Activated naive CD4-positive, alpha-beta T cell treated with anti-CD3 and anti-CD28 coated beads for 36 hours (primary cell): Measurements from ENCODE around the gene CEND1. TPM values are rescaled to one million over a fixed set of nuclear protein-coding genes. Genes with fewer than 3 reads are reported as not detected.

Experiments used
- CTCF ChIA-PET: fragments of 350-600 bp; sonication (Branson Sonifier 250); formaldehyde crosslinking; loops from one replicate; lab custom pipeline; 2021; ENCODE audit warnings: antibody characterized with exemption; lab: Charles Lee
- DNase-seq: peaks from one replicate; pipeline ENCODE4 v3.0.0-alpha.2; 2020
- H3K27ac Mint-ChIP-seq: one replicate; pipeline ENCODE4 v1.8.0; 2021; ENCODE audit warnings: mild to moderate bottlenecking, mixed read lengths
- H3K27me3 Mint-ChIP-seq: one replicate; pipeline ENCODE4 v1.8.0; 2021; ENCODE audit warnings: low read depth, mixed read lengths
- H3K36me3 Mint-ChIP-seq: one replicate; pipeline ENCODE4 v1.8.0; 2021; ENCODE audit warnings: low read depth, mixed read lengths
- H3K4me1 Mint-ChIP-seq: one replicate; pipeline ENCODE4 v1.8.0; 2021; ENCODE audit warnings: low read depth, mixed read lengths
- H3K4me3 Mint-ChIP-seq: one replicate; pipeline ENCODE4 v1.8.0; 2021; ENCODE audit warnings: mild to moderate bottlenecking, moderate library complexity, mixed read lengths
- H3K9me3 Mint-ChIP-seq: one replicate; pipeline ENCODE4 v1.8.0; 2021; ENCODE audit warnings: mixed read lengths
- intact Hi-C: fragments of 100-400 bp; cut with micrococcal nuclease; formaldehyde crosslinking; loops from one replicate; pipeline ENCODE4 v1.15.1; 2023
- total RNA-seq, 2 experiments: library from RNA; stranded (reverse); gene quantifications; one replicate each; pipeline ENCODE4 v1.2.3, GENCODE V29; 2021

CEND1 gene
- total RNA-seq, 2 experiments from 2014 or later: 0.17 TPM; not detected in 1

- CTCF ChIA-PET: no interaction called here
- H3K4me1 Mint-ChIP-seq: peaks cover 34% of the 10 kb centered on the region
- peaks cover 27% of the 10 kb centered on the region for H3K27me3 Mint-ChIP-seq
- peaks cover 7% of the 10 kb centered on the region for H3K36me3 Mint-ChIP-seq
- DNase-seq: no peak
- no peaks in the 10 kb centered on the region for H3K9me3 Mint-ChIP-seq
- H3K27ac Mint-ChIP-seq: no peak overlapping the region
- intact Hi-C loops: no loop called here
- H3K4me3 Mint-ChIP-seq: no peak overlapping the region
Measured at GRCh38 chr11:824942-825341, 35.1 kb upstream of the CEND1 start.

GRCh38 chr11:824292-824880 is 34.5 kb upstream of the CEND1 start:
- CTCF ChIA-PET: no interaction called here
- no peak overlapping the region for H3K27ac Mint-ChIP-seq
- peaks cover 7% of the 10 kb centered on the region for H3K36me3 Mint-ChIP-seq
- no peaks in the 10 kb centered on the region for H3K9me3 Mint-ChIP-seq
- H3K27me3 Mint-ChIP-seq: peaks cover 22% of the 10 kb centered on the region
- intact Hi-C loops: no loop called here
- no peak for DNase-seq
- H3K4me3 Mint-ChIP-seq: no peak overlapping the region
- H3K4me1 Mint-ChIP-seq: peaks cover 28% of the 10 kb centered on the region

- peaks cover 7% of the 10 kb centered on the region for H3K36me3 Mint-ChIP-seq
- no peak overlapping the region for H3K4me3 Mint-ChIP-seq
- DNase-seq: no peak
- no peaks in the 10 kb centered on the region for H3K9me3 Mint-ChIP-seq
- CTCF ChIA-PET: no interaction called here
- H3K27me3 Mint-ChIP-seq: peaks cover 15% of the 10 kb centered on the region
- no peak overlapping the region for H3K27ac Mint-ChIP-seq
- intact Hi-C loops: no loop called here
- H3K4me1 Mint-ChIP-seq: peaks cover 24% of the 10 kb centered on the region
Measured at GRCh38 chr11:823441-824291, 33.8 kb upstream of the CEND1 start.

- CTCF ChIA-PET: no interaction called here
- Mint-ChIP-seq H3K27me3 (peaks cover 3% of the 10 kb centered on the region), H3K27ac (no peak overlapping the region), H3K4me3 (no peak overlapping the region), H3K36me3 (peaks cover 7% of the 10 kb centered on the region), H3K4me1 (peaks cover 17% of the 10 kb centered on the region), H3K9me3 (no peaks in the 10 kb centered on the region)
- DNase-seq: no peak
- intact Hi-C loops: no loop called here
Measured at GRCh38 chr11:821512-822371, 31.9 kb upstream of the CEND1 start.

- Mint-ChIP-seq H3K27ac (peak overlapping the region; percentile 61), H3K4me1 (peaks cover 13% of the 10 kb centered on the region), H3K36me3 (peaks cover 7% of the 10 kb centered on the region), H3K27me3 (no peaks in the 10 kb centered on the region), H3K9me3 (no peaks in the 10 kb centered on the region), H3K4me3 (peak overlapping the region; percentile 75)
- intact Hi-C loops: loop anchor here (1.0 kb wide), 2 partner anchors 9 to 21 kb away; partner anchors contain the start of genes POLR2L and TSPAN4
- no peak for DNase-seq
- CTCF ChIA-PET: no interaction called here
Measured at GRCh38 chr11:820655-821511, 31.0 kb upstream of the CEND1 start.

- Mint-ChIP-seq H3K27ac (peak overlapping the region; percentile 61), H3K36me3 (peaks cover 5% of the 10 kb centered on the region), H3K4me1 (peaks cover 13% of the 10 kb centered on the region), H3K27me3 (no peaks in the 10 kb centered on the region), H3K4me3 (peak overlapping the region; percentile 75), H3K9me3 (no peaks in the 10 kb centered on the region)
- intact Hi-C loops: loop anchor here (1.0 kb wide), 4 partner anchors 10 to 24 kb away; partner anchors contain the start of genes POLR2L, RPLP2 and TSPAN4
- DNase-seq: peak; percentile 89
- CTCF ChIA-PET: interaction anchor here (1.0 kb wide), 1 partner anchor 14 kb away, joined by 3 read pairs; no protein-coding TSS in a partner anchor
Measured at GRCh38 chr11:819943-820649, 30.2 kb upstream of the CEND1 start.

- peak overlapping the region; percentile 75 for H3K4me3 Mint-ChIP-seq
Measured at GRCh38 chr11:819129-819931, 29.4 kb upstream of the CEND1 start.

GRCh38 chr11:818396-819128 is 28.7 kb upstream of the CEND1 start, which contains the start of gene PNPLA2:
Gene PNPLA2, plus strand, starts transcription at chr11:818914. Its CDS starts 805 bp downstream, at chr11:819719.
- intact Hi-C loops: loop anchor here (1.0 kb wide), 2 partner anchors 9 to 22 kb away; partner anchors contain the start of gene RPLP2
- Mint-ChIP-seq H3K4me1 (peaks cover 13% of the 10 kb centered on the region), H3K27me3 (no peaks in the 10 kb centered on the region), H3K9me3 (no peaks in the 10 kb centered on the region), H3K27ac (no peak within 1 kb of the TSS), H3K4me3 (peak within 1 kb of the TSS; percentile 75), H3K36me3 (peaks cover 7% of the 10 kb centered on the region)
- no peak for DNase-seq
- CTCF ChIA-PET: interaction anchor here (1.0 kb wide), 1 partner anchor 16 kb away, joined by 3 read pairs; no protein-coding TSS in a partner anchor

More at GRCh38 chr11:819129-819931, 29.4 kb upstream of the CEND1 start:
- peak; percentile 89 for DNase-seq
- H3K9me3 Mint-ChIP-seq: no peaks in the 10 kb centered on the region
- H3K27me3 Mint-ChIP-seq: no peaks in the 10 kb centered on the region
- no peak overlapping the region for H3K27ac Mint-ChIP-seq
- CTCF ChIA-PET: interaction anchor here (1.0 kb wide), 1 partner anchor 15 kb away, joined by 3 read pairs; no protein-coding TSS in a partner anchor
- intact Hi-C loops: loop anchor here (1.0 kb wide), 2 partner anchors 10 to 23 kb away; partner anchors contain the start of gene RPLP2
- H3K36me3 Mint-ChIP-seq: peaks cover 3% of the 10 kb centered on the region
- H3K4me1 Mint-ChIP-seq: peaks cover 13% of the 10 kb centered on the region

- no peaks in the 10 kb centered on the region for H3K27me3 Mint-ChIP-seq
- intact Hi-C loops: no loop called here
- CTCF ChIA-PET: no interaction called here
- H3K4me1 Mint-ChIP-seq: peaks cover 23% of the 10 kb centered on the region
- no peak overlapping the region for H3K27ac Mint-ChIP-seq
- no peak for DNase-seq
- peaks cover 18% of the 10 kb centered on the region for H3K36me3 Mint-ChIP-seq
- no peak overlapping the region for H3K4me3 Mint-ChIP-seq
- no peaks in the 10 kb centered on the region for H3K9me3 Mint-ChIP-seq
Measured at GRCh38 chr11:816433-816779, 26.5 kb upstream of the CEND1 start.
